ELR (cell line): ENCODE results near the gene IL17RC.
A peak's percentile ranks its signal among the peaks of the same experiment; 100 is the strongest.
"Not testable (repeated sequence)": the region's sequence is repeated elsewhere in the genome, so short reads cannot be mapped to it uniquely, and the experiment has no call there.

Experiments used
- DNase-seq: peaks from one replicate; pipeline ENCODE4 v3.0.0-alpha.2; 2015; ENCODE audit warnings: low read depth

Gene IL17RC, protein sequence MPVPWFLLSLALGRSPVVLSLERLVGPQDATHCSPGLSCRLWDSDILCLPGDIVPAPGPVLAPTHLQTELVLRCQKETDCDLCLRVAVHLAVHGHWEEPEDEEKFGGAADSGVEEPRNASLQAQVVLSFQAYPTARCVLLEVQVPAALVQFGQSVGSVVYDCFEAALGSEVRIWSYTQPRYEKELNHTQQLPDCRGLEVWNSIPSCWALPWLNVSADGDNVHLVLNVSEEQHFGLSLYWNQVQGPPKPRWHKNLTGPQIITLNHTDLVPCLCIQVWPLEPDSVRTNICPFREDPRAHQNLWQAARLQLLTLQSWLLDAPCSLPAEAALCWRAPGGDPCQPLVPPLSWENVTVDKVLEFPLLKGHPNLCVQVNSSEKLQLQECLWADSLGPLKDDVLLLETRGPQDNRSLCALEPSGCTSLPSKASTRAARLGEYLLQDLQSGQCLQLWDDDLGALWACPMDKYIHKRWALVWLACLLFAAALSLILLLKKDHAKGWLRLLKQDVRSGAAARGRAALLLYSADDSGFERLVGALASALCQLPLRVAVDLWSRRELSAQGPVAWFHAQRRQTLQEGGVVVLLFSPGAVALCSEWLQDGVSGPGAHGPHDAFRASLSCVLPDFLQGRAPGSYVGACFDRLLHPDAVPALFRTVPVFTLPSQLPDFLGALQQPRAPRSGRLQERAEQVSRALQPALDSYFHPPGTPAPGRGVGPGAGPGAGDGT

DNA sequence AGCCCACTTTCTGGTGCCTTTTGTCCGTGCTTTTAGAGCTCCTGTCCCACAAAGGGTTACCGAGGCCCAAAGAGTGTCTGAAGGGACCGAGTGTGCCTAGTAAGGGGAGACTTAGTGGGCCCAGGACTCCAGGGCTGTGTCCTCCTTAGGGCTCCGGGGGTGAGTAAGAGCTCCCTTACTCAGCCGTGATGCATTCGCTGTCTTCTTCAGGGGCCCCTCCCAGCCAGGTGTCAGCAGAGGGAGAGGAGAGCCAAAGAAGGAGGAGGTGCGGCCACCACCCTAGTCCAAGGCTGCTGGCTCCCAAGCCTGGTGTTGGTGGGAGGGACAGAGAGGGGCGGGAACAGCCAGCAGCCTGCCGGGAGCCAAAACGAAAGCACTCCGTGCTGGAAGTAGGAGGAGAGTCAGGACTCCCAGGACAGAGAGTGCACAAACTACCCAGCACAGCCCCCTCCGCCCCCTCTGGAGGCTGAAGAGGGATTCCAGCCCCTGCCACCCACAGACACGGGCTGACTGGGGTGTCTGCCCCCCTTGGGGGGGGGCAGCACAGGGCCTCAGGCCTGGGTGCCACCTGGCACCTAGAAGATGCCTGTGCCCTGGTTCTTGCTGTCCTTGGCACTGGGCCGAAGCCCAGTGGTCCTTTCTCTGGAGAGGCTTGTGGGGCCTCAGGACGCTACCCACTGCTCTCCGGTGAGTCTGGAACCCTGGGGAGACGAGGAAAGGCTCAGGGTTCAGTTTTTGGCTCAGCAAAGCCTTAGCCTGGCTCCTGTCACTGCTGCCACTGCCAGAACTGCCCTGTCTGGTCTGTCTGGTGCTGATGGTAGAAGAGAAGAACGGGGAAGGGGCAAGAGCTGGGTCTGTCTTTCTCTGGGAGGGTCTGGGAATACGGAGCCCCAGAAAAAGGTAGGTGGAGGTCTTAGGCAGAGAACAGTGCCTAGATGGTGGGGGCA, at the start of gene IL17RC:
IL17RC (plus strand) TSS at position 365 of the 947 bp plus-strand sequence; CDS start at position 583, 218 bp downstream.
- DNase-seq, result peak; percentile 94

DNA sequence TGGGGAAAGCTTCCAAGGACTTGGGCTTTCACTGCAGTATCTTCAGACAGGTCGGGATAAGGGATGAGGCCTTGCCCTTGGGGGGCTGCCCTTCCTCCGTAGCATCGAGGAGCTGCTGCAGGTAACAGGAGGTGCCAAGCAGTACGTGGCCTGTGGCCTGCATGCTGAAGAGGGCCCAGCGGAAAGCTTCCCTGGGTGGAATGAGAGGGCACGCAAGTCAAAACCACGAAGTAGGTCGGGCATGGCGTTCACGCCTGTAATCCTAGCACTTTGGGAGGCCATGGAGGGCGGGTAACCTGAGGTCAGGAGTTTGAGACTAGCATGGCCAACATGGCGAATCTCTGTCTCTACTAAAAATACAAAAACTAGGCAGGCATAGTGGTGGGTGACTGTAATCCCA, 49.8 kb upstream of the IL17RC start:
- DNase-seq, result no peak

DNA sequence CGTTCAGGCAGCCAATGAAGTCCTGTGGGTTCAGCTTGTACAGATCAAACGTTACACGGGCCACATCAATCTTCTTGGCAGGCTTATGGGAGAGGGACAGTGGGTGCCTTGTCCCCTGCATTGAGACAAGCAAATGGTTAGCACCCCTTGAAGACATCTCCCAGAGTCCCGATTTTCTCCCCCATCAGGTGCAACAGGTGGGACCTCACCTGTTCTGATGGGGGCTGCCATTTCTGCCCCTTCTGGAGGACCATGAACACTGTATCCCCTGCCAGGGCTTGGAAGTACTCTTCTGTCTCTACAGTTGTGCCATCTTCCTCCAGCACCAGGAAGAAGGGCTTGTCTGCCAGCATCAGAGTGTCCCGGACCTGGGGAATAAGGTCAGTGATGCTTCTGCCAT, 46.9 kb upstream of the IL17RC start:
- DNase-seq, result no peak

DNA sequence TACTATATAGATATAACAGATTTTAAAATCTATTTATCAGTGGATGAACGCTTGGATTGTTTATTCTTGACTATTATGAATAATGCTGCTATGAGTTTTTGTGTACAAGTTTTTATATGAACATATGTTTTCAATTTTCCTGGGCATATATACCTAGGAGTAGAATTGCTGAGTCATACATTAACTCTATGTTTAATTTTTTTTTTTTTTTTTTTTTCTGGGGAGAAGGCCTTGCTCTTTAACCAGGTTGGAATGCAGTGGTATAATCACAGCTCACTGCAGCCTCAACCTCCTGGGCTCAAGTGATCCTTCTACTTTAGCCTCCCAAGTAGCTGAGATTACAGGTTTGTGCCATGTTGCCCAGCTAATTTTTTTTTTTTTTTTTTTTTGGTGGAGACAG, 45.9 kb upstream of the IL17RC start:
- peak; percentile 86 for DNase-seq

DNA sequence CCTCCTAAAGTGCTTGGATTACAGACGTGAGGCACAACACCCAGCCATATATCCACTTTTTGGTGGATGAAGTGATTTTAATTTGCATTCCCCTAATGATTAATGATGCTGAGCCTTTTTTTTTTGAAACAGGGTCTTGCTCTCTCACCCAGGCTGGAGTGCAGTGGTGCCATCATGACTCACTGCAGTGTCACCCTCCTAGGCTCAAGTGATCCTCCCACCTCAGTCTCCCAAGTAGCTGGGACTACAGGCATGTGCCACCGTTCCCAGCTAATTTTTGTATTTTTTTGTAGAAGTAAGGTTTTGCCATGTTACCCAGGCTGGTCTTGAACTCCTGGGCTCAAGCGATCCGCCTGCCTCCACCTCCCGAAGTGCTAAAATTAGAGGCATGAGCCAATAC, 44.8 kb upstream of the IL17RC start:
- peak; percentile 41 for DNase-seq

DNA sequence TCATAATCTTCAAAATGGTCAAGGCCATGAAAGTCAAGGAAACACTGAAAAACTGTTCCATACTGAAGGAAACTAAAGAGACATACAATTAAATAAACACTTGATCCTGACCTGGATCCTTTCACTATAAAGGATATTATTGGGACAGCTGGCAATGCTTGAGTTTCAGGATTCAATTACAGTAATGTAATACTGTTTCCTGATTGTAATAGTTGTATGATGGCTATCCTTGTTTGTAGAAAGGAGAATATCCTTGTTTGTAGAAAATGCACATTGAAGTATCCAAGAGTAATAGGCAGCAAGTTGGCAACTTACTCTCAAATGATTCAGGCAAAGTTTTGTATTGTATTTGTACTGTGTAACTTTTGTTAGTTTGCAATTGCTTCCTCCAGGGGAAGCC, 41.5 kb upstream of the IL17RC start:
- no peak for DNase-seq

DNA sequence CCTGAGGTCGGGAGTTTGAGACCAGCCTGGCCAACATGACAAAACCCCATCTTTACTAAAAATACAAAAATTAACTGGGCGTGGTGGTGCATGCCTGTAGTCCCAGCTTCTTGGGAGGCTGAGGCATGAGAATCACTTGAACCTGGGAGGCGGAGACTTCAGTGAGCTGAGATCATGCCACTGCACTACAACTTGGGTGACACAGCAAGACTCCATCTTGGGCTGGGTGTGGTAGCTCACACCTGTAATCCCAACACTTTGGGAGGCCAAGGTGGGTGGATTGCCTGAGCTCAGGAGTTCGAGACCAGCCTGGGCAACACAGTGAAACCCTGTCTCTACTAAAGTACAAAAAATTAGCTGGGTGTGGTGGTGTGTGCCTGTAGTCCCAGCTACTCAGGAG, 40.6 kb upstream of the IL17RC start:
- not testable (repeated sequence) for DNase-seq

DNA sequence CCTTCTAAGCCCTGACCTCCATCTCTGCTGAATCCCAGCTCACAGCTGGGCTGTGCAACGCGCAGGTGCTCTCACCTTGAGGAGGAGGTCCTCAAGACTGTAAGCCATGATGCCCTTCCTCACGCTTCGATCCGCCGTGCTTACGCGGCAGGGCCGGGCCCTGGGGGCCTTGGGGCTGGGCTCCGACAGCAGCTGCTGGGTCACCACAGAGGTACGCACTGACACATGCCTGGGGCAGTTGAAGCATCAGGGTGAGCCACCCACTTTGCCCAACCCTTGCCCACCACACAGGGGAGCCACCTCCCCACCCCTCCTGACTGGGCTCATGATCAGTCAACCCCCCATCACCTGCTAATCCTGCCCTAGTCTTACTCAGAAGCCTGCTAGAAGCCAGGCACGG, 39.9 kb upstream of the IL17RC start:
- DNase-seq, result no peak

DNA sequence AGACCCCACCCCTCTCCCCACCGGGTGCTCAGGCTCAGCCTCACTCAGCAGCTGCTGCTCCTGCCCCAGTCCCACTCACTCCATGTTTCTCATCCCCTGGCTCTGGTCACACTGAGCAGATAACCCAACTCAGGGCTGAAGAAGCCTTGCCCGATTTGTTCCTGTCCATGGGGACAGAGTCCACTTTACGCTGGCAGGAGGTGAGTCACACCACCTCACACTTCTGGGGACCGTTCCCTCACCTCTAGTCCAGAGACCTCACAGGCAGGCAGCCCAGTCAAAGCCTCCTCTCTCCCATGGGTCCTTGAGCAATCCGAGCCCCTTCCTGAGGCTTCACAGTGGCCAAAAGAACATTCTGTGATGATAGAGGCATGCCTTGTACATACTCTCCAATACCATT, 38.2 kb upstream of the IL17RC start:
- DNase-seq, result no peak

DNA sequence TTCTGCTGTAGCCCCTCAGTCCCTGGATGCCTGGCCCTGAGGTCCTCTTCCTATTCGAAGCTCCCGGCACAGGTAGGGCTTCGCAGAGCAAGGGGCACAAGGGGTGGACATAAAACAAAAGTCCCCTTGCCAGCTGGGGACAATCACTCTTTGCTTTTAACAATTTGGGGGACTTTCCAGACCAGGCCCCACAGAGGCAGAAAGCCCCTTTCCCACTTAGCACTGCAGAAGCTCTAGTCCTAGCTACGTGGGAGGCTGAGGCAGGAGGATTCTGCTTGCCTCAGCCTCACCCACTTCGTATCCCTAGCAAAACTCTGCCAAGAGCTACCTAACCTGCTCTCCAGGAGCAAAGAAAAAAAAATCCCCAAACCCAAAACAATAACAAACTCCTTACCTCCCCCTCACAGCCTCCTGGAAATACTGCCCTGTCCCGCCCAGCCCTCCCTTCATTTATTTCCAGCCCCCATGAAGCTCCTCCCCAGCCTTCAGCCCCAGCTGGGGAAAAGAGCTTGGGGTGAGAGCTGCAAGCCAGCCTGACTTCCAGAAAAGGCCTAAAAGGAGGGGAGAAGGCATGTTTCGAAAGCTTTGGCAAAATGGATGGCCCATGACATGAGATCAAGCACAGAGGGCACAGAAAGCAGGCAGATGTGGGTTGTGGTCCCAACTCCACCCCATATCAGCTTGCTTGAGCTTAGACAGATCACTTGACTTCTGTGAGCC, 36.9 kb upstream of the IL17RC start, which contains the start of gene CIDEC:
CIDEC (minus strand) TSS at position 424 of the 720 bp plus-strand sequence. CDS start 1,767 bp downstream, outside the sequence.
- no peak for DNase-seq

DNA sequence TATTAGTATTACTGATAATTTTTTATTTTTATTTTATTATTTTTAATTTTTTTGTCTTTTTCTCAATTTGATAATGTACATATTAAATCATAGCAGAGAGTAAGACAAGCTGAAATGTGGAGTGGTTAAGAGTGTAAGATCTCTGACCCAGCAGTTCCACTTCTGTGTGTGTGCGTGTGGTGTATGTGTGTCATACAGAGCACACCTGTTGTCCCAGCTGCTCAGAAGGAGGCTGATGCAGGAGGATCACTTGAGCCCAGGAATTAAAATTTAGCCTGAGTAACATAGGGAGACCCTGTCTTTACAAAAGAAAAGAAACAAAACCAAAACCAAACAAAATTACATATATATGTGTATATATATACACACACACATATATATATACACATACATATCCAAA, 35.5 kb upstream of the IL17RC start:
- DNase-seq, result no peak

DNA sequence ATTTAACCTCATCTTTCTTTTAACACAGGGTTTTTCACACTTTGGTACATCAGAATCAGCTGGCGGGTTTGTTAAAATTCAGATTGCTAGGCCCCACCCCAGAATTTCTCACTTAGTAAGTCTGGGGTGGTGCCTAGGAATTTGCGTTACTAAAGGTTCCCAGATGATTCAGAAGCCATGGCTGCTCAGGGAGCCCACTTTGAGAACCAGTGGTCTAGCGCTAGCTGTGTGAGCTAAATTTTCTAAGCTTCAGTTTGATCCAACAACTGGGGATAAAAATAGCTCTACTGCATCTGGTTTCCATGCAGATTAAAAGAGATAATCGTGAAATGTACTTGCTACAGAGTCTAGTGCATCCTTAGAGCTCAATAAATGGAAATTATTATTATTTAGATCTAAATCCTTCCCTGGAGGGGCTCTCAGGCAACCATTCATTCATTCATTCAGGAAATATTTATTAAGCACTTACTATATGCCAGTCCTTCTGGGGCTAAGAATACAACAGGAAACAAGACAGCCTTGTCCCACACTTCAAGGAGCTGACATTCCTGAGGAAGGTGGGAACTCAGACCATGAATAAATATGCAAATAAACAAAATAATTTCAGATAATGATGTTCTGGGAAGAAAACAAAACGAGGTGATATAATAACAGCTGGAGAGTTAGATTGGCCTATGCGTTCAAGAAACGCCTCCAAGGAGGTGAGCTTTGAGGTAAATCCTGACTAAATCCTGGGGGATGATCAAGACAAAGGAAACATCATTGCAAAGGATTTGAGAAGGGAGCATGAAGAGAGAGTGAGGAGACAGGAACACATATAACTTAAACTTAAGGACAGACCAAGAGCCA, 33.0 kb upstream of the IL17RC start:
- DNase-seq, result peak; percentile 64

DNA sequence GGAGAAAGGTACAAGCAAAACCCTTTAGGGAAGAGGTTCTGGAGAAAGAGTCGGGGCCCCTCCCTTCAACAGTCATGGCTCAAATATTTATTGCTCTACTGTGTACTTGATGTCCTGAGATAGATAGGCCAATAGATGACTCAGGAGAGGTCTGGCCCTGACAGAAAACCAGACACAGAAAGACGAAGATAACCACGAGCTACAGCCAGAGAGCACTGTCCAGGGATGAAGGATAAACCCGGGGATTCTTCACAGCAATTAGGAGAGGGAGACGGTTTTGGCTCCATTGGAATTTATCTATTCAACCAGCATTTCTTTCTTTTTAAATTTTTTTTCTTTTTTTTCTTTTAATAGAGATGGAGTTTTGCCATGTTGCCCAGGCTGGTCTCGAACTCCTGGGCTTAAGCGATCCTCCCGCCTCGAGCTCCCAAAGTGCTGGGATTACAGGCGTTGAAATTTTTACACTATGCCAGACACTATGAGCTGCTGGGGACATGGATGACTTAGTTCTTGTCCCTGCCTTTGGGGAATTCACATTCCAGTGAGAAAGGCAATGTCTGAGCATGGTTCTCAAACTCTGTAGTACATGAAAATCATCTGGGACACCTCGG, 32.2 kb upstream of the IL17RC start:
- peak; percentile 93 for DNase-seq

DNA sequence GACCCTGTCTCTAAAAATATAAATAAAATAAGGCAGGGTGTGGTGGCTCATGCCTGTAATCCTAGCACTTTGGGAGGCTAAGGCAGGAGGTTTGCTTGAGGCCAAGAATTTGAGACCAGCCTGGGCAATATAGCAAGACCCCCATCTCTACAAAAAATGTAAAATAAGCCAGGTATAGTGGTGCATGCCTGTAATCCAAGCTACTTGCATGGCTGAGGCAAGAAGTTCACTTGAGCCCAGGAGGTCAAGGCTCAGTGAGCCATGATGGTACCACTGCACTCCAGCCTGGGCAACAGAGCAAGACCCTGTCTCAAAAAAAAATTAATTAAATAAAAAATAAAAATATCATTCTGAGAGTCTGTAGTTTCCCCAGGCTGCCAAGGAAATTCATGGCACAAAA, 30.6 kb upstream of the IL17RC start:
- DNase-seq, result no peak

DNA sequence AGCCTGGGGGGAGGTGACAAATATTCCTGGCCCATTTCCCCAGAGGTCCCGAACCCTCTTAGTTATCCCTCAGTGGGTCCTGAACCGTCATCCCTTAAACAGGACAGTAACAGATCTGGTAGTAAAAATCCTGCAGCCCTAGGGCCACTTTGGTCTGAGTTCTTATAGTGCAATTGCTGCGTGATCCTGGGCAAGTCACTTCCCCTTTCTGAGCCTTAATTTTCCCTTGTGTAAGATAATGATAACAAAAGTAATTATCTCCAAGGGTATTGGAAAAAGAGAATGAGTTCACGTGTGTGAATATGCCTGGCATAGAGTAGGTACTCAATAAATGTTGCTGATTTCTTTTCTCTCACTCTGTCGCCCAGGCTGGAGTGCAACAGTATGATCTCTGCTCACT, 29.4 kb upstream of the IL17RC start:
- DNase-seq, result no peak

DNA sequence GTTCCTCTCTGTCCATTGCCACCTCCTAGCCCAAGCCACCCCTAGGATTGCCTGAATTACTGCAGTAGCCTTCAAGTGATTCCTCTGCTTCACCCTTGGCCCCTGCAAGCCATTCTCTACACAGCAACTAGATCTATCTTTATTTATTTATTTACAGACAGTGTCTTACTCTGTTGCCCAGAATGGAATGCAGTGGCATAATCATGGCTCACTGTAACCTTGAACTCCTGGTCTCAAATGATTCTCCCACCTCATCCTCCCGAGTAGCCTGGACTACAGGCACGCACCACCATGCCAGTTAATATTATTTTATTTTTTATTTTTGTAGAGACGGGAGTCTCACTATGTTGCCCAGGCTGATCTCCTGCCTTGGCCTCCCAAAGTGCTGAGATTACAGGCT, 28.4 kb upstream of the IL17RC start:
- no peak for DNase-seq

DNA sequence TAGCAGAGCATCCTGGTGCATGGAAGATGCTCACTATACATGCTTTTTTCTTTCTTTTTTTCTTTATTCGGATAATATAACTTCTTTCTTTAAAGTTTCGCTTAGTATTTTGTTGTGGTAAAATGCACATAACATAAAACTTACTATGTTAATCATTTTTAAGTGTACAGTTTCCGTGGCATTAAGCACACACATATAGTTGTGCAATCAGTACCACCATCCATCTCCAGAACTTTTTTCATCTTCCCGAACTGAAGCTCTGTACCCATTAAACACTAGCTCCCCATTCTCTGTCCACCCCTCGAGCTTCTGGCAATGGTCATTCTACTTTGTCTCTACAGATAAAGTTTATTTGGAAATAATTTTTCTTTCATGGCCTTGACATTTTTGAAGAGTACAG, 27.5 kb upstream of the IL17RC start:
- DNase-seq, result no peak

DNA sequence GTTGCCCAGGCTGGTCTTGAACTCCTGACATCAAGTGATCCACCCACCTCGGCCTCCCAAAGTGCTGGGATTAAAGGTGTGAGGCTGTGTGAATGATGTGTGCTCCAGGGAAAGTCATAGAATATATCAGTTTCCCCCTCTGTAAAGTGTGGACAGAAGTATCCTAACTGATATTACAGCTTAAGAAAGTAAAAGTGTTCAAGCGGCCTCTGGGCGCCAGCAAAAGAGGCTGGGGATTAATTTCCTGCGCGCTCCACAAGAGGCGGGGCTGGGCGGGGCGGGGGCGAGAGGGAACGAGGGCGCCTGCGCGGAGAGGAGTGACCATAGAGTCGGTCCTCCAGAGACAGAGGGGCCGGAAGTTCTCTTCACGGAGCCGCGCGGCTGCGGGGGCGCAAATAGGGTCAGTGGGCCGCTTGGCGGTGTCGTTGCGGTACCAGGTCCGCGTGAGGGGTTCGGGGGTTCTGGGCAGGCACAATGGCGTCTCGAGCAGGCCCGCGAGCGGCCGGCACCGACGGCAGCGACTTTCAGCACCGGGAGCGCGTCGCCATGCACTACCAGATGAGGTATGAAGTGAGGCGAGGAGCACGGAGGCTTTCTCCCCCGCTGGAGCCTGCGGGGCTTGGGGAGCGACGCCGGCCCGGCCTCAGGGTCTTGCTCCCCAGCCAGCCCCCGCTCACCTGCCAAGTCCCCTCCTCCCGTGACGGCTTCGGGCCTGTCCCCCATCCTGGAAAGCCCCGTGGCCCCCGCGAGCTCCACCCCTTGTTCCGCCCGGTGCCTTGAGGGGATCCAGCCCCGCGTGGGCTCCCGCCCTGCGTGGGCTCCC, 26.4 kb upstream of the IL17RC start, which contains the start of gene JAGN1:
JAGN1 (plus strand) TSS at position 362 of the 823 bp plus-strand sequence; CDS start at position 475, 113 bp downstream.
- DNase-seq, result peak; percentile 90

DNA sequence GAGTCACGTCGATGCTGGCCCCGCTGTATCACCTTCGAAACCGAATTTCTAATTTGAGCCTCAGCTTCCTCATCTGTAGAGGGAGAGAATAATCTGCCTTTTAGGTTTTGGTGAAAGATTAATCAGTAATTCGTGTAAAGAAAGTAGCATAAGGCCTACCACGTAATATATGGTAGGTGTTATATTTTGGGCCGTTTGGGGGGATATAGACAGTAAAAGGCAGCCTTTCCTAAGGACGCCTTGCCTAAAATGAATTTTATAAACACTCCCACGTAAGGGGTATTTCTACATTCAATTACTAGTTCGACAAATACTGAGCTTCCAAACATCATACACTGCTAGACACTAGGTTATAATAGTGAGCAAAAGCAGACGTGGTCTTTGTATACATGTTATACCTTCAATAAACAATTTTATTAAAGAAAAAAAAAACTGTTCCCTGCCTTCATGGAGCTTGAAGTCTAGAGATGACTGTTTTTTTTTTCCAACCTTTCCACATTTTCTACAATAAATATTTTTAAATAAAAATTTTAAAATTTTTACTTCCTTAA, 25.8 kb upstream of the IL17RC start:
- no peak for DNase-seq
